Posterior cingulate gyrus (tissue), 11 donors: ENCODE data around the gene CCDC188.
A peak's percentile ranks its signal among the peaks of the same experiment; 100 is the strongest.

Source experiments
- DNase-seq, 10 donors: peaks; one replicate each; pipeline versions ENCODE4 v3.0.0 to v3.0.0-alpha.2; 2020 to 2021; ENCODE audit warnings: mixed read lengths in 3 of 10
- intact Hi-C: fragments of 100-400 bp; cut with DNase I; formaldehyde crosslinking; loops from one replicate; pipeline ENCODE4 v1.15.1; 2023

Gene CCDC188

DNA sequence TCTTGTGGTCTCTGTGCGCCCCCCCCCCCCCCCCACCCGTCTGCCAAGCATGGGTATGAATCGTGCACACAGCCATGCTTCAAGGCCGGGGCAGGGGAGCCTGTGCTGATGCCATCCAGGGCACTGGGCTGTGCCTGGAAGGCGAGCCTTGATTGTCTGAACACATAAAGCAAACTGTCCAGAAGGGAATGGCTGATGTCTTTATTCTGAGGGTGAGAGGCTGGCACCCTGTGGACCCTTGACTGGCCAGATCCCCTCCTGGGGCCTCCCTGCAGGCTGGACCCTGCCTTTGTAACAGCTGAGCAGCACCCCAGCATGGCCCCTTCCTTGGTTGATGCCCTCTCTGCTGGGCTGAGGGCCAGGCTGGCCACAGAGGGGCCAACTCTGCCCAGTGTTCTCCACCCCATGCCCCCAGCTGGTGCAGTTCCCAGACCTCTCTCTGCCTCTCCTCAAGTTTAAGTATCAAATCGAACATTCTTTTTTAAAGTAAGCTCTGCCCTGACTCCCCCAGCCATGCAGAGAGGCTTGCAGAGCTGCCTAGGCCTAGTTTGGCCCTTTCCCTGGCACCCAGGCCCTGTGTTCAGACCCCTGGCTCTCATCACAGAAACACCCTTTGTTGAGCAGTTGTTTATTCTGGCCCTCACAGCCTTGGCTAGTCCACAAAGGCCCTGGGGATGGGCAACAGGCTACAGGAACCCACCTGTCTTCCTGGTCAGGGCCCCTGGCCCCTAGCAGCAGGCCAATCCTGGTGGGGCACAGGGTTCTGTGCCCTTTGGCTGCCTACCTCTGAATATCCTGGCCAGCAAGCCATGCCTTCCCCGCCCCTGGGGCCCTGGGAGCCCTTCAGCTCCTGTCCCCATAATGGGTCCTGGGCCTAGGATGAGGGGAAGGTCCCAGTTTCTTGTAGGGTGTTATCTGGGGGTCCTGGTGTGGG lies 38.9 kb downstream of the CCDC188 start:
- intact Hi-C loops: loop anchor here (10.0 kb wide), 2 partner anchors 87 to 137 kb away; partner anchors contain the start of gene TANGO2

GRCh38 chr22:20111045-20111688 lies 39.7 kb downstream of the CCDC188 start:
- DNase-seq: peak in 4 of 10 donors; percentile 1 to 76 (median 66)
- intact Hi-C loops: loop anchor here (10.0 kb wide), 2 partner anchors 86 to 136 kb away; partner anchors contain the start of gene TANGO2

More for the DNA sequence above, 38.9 kb downstream of the CCDC188 start:
- DNase-seq: peak in 4 of 10 donors; percentile 15 to 76 (median 72)

- peak in 3 of 10 donors; percentile 4 to 72 (median 58) for DNase-seq
- intact Hi-C loops: loop anchor here (10.0 kb wide), 2 partner anchors 86 to 136 kb away; partner anchors contain the start of gene TANGO2
Measured at GRCh38 chr22:20110359-20110985, 40.4 kb downstream of the CCDC188 start.

- peak in 4 of 10 donors; percentile 8 to 83 (median 68) for DNase-seq
- intact Hi-C loops: loop anchor here (10.0 kb wide), 2 partner anchors 85 to 135 kb away; partner anchors contain the start of gene TANGO2
Measured at GRCh38 chr22:20109411-20110358, 41.2 kb downstream of the CCDC188 start.

DNA sequence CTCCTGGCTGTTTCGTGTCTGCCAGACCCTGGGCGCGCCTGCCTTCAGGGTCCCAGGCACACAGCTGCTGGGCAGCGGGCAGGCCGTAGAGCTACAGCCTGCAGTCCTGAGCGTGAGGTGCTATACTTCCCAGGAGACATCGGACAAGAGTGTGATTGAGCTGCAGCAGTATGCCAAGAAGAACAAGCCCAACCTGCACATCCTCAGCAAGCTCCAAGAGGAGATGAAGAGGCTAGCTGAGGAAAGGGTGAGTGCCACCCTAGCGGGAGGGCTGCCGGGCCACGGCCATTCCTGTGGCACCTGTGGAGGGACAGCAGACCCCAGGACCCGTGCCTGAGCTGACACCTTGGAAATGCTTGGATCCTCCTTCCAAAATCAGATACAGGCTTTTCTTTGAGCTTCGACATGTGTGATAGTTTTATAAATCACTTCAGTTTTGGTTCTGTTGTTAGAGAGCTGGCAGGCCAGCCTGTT lies 42.1 kb downstream of the CCDC188 start:
- intact Hi-C loops: no loop called here
- peak in 2 of 10 donors; percentile 48 to 57 for DNase-seq

- DNase-seq: peak in 3 of 10 donors; percentile 56 to 65 (median 62)
- intact Hi-C loops: no loop called here
Measured at GRCh38 chr22:20107951-20108756, 42.7 kb downstream of the CCDC188 start.

DNA sequence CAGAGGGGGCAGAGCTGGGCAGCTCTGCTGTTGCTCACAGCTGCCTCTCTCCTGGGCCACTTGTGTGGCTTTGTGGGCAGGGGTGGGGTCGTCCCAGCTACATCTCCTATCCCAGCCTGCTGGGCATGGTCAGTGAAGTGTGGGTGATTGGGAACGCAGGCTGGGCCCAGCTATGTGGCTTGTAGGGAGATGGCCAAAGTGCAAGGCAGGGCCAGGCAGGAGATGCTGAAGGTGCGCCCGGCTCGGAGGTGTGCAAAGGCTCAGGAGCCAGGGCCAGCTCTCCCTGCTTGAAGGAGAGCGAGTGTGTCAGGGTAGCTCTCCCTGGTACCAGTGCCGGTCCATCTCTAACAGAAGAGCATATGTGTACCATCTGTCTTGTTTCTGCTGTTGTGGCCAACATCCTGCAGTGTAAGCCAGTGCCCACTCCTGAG lies 43.4 kb downstream of the CCDC188 start:
- intact Hi-C loops: no loop called here
- DNase-seq: peak in 3 of 10 donors; percentile 44 to 73 (median 69)

DNA sequence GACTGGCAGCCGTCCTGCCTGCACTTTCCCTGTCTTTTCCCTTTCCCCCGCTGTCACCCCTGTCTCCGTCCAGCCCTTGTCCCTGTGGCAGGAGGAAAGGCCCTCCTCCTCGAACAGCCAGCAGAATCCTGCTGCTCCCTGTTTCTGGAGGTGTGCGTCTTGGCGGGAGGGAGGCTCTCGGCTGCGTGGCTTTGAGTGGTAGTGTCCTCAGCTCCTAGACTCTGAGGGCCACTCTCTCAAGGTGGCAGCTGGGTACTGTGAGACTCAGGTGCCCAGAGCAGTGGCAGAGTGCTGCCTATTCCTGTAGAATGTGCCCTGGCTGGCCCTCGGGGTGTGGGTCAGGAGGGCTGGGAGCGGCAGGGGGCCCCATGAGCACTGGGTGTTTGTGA lies 44.0 kb downstream of the CCDC188 start:
- peak in 3 of 10 donors; percentile 48 to 69 (median 64) for DNase-seq
- intact Hi-C loops: no loop called here

GRCh38 chr22:20106205-20106848 lies 44.5 kb downstream of the CCDC188 start:
- peak in 4 of 10 donors; percentile 38 to 89 (median 76) for DNase-seq
- intact Hi-C loops: no loop called here

DNA sequence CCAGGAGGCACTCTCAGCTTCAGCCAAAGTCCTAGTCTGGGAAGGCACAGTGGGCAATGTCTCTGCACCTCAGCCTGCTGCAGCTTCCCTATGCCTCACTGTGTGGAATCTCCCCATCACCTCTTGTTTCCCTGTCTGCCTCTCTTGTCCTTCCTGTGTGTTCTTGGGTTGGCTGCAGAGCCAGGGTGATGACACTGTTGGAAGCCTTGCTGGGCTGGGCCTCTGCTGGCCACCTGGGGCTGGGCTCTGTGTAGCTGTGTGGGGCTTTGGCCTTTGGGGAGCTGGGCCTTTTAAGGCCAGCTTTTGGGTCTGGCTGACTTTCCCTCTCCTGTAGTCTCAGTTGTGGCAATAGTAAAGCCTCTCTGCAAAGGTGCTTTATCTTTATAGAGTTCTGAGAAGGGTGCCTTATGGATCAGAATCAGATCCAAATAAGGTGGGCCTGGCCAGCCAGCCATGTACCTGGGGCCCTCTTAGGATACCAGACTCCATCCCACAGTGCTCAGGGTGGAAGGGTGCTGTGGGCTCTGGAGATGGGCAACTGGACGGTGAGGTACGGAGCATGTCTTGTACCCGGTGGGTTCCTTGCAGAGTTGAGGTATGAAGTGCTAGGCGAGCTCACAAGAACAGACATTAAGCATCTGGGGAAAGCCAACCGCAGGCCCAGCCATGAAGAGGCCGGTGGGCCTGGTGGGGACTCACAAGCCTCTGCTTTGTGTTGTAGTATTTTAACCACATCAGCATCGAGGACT lies 45.2 kb downstream of the CCDC188 start:
- peak in 3 of 10 donors; percentile 20 to 59 (median 29) for DNase-seq
- intact Hi-C loops: no loop called here

DNA sequence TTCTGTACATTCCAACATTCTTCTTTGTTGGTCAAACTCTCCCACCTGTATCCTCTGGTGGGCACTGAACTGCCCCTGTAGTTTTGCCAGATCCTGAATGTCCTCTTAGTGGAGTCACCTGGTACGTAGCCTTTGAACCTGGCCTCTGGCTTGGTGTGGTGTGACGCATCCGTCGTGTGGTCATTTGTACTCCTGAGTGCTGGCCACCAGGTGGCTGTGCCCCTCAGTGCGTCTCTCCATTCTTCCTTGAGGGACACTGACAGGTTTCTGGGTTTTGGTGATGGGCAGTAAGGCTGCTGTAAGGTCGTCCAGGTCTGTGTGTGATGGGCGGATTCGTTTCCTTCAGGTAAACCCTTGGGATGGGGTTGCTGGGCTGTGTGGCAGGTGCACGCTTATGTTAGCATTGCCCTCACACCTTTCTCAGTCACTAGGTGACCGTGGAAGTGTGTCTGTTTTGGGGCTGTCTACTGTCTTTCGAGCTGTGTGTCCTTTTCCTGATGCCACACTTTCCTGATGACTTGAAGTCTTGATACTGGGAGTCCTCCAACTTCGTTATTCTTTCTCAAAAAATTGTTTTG lies 48.6 kb downstream of the CCDC188 start:
- DNase-seq: peak in 3 of 10 donors; percentile 17 to 64 (median 23)
- intact Hi-C loops: no loop called here

GRCh38 chr22:20101638-20102037 lies 49.2 kb downstream of the CCDC188 start:
- intact Hi-C loops: no loop called here
- DNase-seq: peak in 3 of 10 donors; percentile 26 to 80 (median 28)

DNA sequence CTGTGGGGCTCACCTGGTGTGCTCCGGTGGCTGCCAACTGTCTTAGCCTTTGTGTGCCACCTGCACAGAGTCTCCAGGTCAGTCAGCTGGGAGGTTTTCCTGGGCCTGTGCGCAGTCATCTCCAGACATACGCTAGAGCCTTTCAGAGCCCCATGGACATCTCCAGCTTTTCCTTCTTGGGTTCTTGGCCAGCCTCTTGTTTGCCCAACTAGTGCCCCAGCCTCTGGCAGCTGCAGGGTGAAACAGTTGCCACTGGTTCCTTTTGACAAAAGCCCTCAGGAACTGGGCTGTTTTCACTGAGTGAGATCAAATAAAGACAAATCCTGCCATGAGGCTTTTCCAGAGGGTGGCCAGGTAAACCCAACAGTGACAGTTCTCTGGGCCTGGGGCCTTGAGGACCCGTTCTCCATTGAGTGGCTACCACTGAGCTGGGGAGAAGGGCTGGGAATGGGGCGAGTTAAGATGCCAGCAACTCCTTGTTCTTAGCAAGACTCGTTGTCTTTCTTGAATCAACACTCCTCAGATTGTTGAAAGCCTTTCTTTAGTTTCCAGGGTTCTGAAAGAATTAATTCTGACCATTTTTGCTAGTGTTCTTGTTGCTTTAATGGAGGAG lies 51.6 kb downstream of the CCDC188 start:
- DNase-seq: peak in 3 of 10 donors; percentile 14 to 50 (median 49)
- intact Hi-C loops: no loop called here
